Measurements from ENCODE around the gene CRYBB3. TPM values are rescaled to one million over a fixed set of nuclear protein-coding genes. Genes with fewer than 3 reads are reported as not detected.

Gene CRYBB3
- total and polyA plus RNA-seq, 10 of the 15 experiments (the other 5 are each of a cell fraction or from before 2014, with no cell fraction given) = 0.26 TPM; not detected in 9

GRCh38 chr22:25221790-25222189 lies 22.1 kb downstream of the CRYBB3 start:
- intact Hi-C loops (cut with micrococcal nuclease; ENCODE audit: unreplicated experiment) = no loop called here
- no peak for FAIRE-seq
- 19% methylated on average over 8 of the region's 8 CpGs for WGBS (ENCODE audit: insufficient coverage, insufficient replicate concordance, low lambda C conversion rate, missing lambda C conversion rate)

More at GRCh38 chr22:25221790-25222189, 22.1 kb downstream of the CRYBB3 start:
- no peak for TF ChIP-seq EP300 (IDR thresholded peaks at IDR 0.05; ENCODE audit: borderline replicate concordance in 1 of 2, control insufficient read depth in 1 of 2, low read depth in 2 of 2, low read length in 2 of 2)
- no peak for TF ChIP-seq HSF1 (IDR thresholded peaks at IDR 0.05; ENCODE audit: low read depth, low read length)
- TF ChIP-seq CREM (IDR thresholded peaks at IDR 0.05; ENCODE audit: low read depth) = no peak
- TF ChIP-seq ZNF24 (IDR thresholded peaks at IDR 0.05) = no peak
- TF ChIP-seq MEF2B (IDR thresholded peaks at IDR 0.05; ENCODE audit: partially characterized antibody, poor library complexity, severe bottlenecking) = no peak
- TF ChIP-seq ZNF217 (IDR thresholded peaks at IDR 0.05) = no peak
- TF ChIP-seq ZBTB40 (IDR thresholded peaks at IDR 0.05; ENCODE audit: borderline replicate concordance) = no peak
- ChIA-PET POLR2A (no interaction called here), CTCF (no interaction called here), SMC1A (ENCODE audit: uncharacterized antibody, unreplicated experiment) (no interaction called here), RAD21 (ENCODE audit: unreplicated experiment) (no interaction called here)
- Histone ChIP-seq H3K4me2 (ENCODE audit: control insufficient read depth, insufficient read depth) (no peak overlapping the region), H3K36me3 (ENCODE audit: control insufficient read depth in 2 of 2, insufficient read depth in 2 of 2, low read length in 1 of 2) (no peaks in the 10 kb centered on the region), H2AFZ (ENCODE audit: control insufficient read depth, low read depth, low read length) (no peak overlapping the region), H3K4me3 (no peak overlapping the region), H3K4me1 (ENCODE audit: control insufficient read depth, insufficient read depth, low read length) (no peaks in the 10 kb centered on the region), H3K79me2 (ENCODE audit: control insufficient read depth, insufficient read depth, low read length) (no peaks in the 10 kb centered on the region), H3K27me3 (replicated peaks in 1 of 2; ENCODE audit: control insufficient read depth in 2 of 2, insufficient read depth in 2 of 2, low read length in 1 of 2) (no peaks in the 10 kb centered on the region; a peak in 1 of 4 replicates), H4K20me1 (ENCODE audit: control insufficient read depth, insufficient read depth) (no peaks in the 10 kb centered on the region), H3K27ac (ENCODE audit: control insufficient read depth, insufficient read depth) (no peak overlapping the region), H3K9me3 (replicated peaks; ENCODE audit: control insufficient read depth, insufficient read depth, low read length) (no peaks in the 10 kb centered on the region), H3K9ac (ENCODE audit: control insufficient read depth, insufficient read depth, low read length) (no peak overlapping the region)
- no TSS peak for BruUV-seq (replicated peaks)
- DNase-seq (ENCODE audit: low read depth, low spot score) (no peak), ATAC-seq (no peak)
- in situ Hi-C loops (cut with MboI) = no loop called here

Data from GM12878 (cell line).